ENCODE results near the gene TTC4.

The TTC4 gene

GRCh38 chr1:54715493-54716298, at the start of gene TTC4:
TSS of gene TTC4 (plus strand) at chr1:54715861. CDS start at chr1:54715909, 48 bp downstream.
- peak; percentile 48 to 72 for DNase-seq (ENCODE audit: extremely low read depth in 1 of 2, low read depth in 1 of 2)

- no peak for DNase-seq (ENCODE audit: extremely low read depth in 1 of 2, low read depth in 1 of 2)
Observed at GRCh38 chr1:54666333-54666732, 49.3 kb upstream of the TTC4 start.

- no peak for DNase-seq (ENCODE audit: extremely low read depth in 1 of 2, low read depth in 1 of 2)
Observed at GRCh38 chr1:54667797-54668196, 47.9 kb upstream of the TTC4 start.

GRCh38 chr1:54668567-54668966, 47.1 kb upstream of the TTC4 start:
- no peak for DNase-seq (ENCODE audit: extremely low read depth in 1 of 2, low read depth in 1 of 2)

GRCh38 chr1:54671985-54672608, 43.6 kb upstream of the TTC4 start:
- DNase-seq (ENCODE audit: extremely low read depth in 1 of 2, low read depth in 1 of 2) = peak; percentile 44 to 60

GRCh38 chr1:54678776-54679643, 36.7 kb upstream of the TTC4 start:
- DNase-seq (ENCODE audit: extremely low read depth in 1 of 2, low read depth in 1 of 2) = no peak

GRCh38 chr1:54679706-54680105, 36.0 kb upstream of the TTC4 start:
- no peak for DNase-seq (ENCODE audit: extremely low read depth in 1 of 2, low read depth in 1 of 2)

- no peak for DNase-seq (ENCODE audit: extremely low read depth in 1 of 2, low read depth in 1 of 2)
Observed at GRCh38 chr1:54680387-54680786, 35.3 kb upstream of the TTC4 start.

- no peak for DNase-seq (ENCODE audit: extremely low read depth in 1 of 2, low read depth in 1 of 2)
Observed at GRCh38 chr1:54681358-54681757, 34.3 kb upstream of the TTC4 start.

GRCh38 chr1:54683453-54683852, 32.2 kb upstream of the TTC4 start:
- DNase-seq (ENCODE audit: extremely low read depth in 1 of 2, low read depth in 1 of 2) = no peak

GRCh38 chr1:54685335-54685905, 30.2 kb upstream of the TTC4 start:
- DNase-seq (ENCODE audit: extremely low read depth in 1 of 2, low read depth in 1 of 2) = no peak

GRCh38 chr1:54686155-54686554, 29.5 kb upstream of the TTC4 start:
- no peak for DNase-seq (ENCODE audit: extremely low read depth in 1 of 2, low read depth in 1 of 2)

- DNase-seq (ENCODE audit: extremely low read depth in 1 of 2, low read depth in 1 of 2) = no peak
Observed at GRCh38 chr1:54694771-54695170, 20.9 kb upstream of the TTC4 start.

- DNase-seq (ENCODE audit: extremely low read depth in 1 of 2, low read depth in 1 of 2) = no peak
Observed at GRCh38 chr1:54695221-54695620, 20.4 kb upstream of the TTC4 start.

- no peak for DNase-seq (ENCODE audit: extremely low read depth in 1 of 2, low read depth in 1 of 2)
Observed at GRCh38 chr1:54695764-54696163, 19.9 kb upstream of the TTC4 start.

- DNase-seq (ENCODE audit: extremely low read depth in 1 of 2, low read depth in 1 of 2) = no peak
Observed at GRCh38 chr1:54696262-54696661, 19.4 kb upstream of the TTC4 start.

- DNase-seq (ENCODE audit: extremely low read depth in 1 of 2, low read depth in 1 of 2) = no peak
Observed at GRCh38 chr1:54697896-54698295, 17.8 kb upstream of the TTC4 start.

- no peak for DNase-seq (ENCODE audit: extremely low read depth in 1 of 2, low read depth in 1 of 2)
Observed at GRCh38 chr1:54698346-54698745, 17.3 kb upstream of the TTC4 start.

GRCh38 chr1:54699936-54700525, 15.6 kb upstream of the TTC4 start:
- no peak for DNase-seq (ENCODE audit: extremely low read depth in 1 of 2, low read depth in 1 of 2)

- DNase-seq (ENCODE audit: extremely low read depth in 1 of 2, low read depth in 1 of 2) = no peak
Observed at GRCh38 chr1:54701066-54701465, 14.6 kb upstream of the TTC4 start.

GRCh38 chr1:54701996-54702395, 13.7 kb upstream of the TTC4 start:
- no peak for DNase-seq (ENCODE audit: extremely low read depth in 1 of 2, low read depth in 1 of 2)
